HG03159 (cell line): ENCODE data around the gene SLC13A3.

ENCODE experiments used
- ATAC-seq: cut with Tn5 transposase; IDR thresholded peaks from one replicate; pipeline ENCODE4 v1.9.1; 2021; ENCODE audit warnings: mild to moderate bottlenecking, moderate library complexity; ENCODE audit not compliant: unreplicated experiment

SLC13A3 gene

DNA sequence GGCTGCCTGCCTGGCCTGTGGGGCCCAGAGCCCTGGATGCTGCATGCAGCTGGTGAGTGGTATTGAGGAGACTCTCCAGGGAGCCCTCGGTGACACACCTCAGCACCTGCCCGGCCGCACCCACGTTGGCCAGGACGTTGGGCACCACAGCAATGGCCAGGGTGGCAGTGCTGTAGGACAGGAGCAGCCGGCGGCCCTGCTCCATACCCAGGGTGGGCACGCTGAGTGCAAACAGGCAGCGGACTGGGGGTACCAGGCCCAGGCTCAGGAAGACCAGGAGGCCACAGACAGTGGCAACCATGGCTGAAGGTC, 105.5 kb downstream of the SLC13A3 start:
- ATAC-seq = no peak

DNA sequence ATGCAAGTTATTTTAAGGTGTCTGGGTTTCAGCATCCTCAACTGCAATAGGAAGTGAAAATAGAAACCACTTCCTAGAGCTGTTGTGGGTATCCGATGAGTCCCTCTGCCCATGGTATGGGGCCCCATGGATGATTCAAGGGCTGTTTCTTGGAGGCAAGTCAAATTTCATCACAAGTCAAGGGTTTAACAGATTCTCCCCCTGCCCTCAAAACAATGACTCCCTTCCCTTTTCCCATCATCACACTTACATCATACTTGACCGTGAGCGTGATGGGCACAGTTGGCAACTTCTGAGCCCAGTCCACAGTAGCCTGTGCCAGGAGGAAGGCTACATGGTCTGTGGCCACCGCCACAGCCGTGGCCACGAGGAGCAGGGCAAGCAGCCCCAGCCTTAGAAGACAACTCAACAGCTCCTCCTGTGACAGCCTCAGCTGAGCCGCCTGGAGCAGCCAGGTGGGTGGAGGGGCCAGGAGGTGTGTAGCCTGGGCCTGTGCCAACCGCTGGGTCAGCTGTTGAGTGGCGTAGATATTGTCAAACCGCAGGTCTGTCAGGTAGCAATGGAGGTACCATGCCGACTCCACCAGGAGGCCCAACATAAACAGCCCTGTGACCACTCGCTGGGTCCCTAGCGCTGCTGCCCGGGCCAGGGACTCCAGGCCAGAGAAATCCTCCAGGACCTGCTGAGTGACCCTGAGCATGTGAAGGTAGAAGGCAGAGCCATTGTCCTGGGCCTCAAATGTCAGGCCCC, 106.0 kb downstream of the SLC13A3 start:
- no peak for ATAC-seq

GRCh38 chr20:46544576-46544975, 106.7 kb downstream of the SLC13A3 start:
- ATAC-seq = no peak

- no peak for ATAC-seq
Observed at GRCh38 chr20:46543959-46544358, 107.3 kb downstream of the SLC13A3 start.

DNA sequence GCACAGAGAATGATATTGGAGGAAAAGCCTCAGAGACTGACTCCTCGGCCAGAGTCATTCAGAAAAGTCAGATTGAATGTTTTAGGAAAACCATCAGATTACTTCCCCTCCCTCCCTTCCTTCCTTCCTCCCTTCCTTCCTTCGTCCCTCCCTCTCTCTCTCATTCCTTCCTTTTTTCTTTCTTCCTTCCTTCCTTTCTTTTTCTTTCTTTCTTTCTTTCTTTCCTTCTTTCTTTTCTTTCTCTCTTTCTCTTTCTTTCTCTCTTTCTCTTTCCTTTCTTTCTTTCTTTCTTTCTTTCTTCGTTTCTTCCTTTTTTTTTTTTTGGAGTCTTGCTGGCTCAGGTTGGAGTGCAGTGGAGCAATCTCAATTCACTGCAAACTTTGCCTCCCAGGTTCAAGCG, 108.2 kb downstream of the SLC13A3 start:
- ATAC-seq = no peak

GRCh38 chr20:46541229-46541935, 109.9 kb downstream of the SLC13A3 start:
- no peak for ATAC-seq

DNA sequence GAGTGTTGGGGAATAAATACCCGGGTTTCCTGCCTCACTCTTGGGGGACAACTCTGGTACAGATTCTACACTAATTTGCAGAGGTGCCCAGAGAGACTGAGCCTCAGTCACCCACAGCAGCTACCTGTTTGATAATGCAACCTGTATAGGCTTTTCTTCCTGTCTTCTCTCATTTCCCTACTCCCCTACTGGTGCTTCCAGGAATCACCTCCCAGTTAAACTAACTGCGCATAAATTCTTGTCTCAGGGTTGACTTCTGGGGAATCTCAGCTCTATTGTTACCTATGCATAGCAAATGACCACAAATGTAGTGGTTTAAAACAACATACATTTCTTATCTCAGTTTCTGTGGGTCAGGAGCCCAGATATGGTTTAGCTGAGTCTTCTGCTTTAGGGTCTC, 112.1 kb downstream of the SLC13A3 start:
- ATAC-seq = no peak

- no peak for ATAC-seq
Observed at GRCh38 chr20:46530640-46531039, 120.6 kb downstream of the SLC13A3 start.

DNA sequence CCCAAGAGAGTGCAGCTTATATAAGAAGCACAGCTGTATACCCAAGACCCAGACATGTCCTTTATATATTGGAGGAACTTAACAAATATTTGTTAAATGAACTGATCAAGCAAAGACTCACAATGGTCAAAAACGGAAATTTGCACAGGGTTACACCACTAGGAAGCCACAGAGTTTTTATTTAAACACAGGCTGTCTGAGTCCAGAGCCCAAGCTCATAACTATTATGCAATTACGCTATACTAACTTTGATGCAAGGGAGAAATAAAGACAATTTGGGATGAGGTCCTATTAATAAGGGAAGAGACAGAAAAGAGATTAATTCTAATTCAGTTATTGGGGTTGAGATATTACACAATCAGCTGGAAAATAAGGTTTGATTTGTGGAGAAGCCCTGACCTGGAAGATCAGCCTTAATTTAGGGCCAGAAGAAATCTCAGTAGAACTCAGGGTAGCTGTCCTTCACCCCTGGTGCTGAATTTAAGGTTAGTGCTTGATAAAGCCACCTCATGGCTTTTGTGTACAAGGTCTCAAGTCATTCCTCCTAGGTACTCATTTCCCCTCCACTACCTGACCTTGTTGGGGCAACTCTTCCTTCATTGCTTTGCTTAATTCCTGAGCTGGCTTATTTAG, 127.4 kb downstream of the SLC13A3 start:
- no peak for ATAC-seq

DNA sequence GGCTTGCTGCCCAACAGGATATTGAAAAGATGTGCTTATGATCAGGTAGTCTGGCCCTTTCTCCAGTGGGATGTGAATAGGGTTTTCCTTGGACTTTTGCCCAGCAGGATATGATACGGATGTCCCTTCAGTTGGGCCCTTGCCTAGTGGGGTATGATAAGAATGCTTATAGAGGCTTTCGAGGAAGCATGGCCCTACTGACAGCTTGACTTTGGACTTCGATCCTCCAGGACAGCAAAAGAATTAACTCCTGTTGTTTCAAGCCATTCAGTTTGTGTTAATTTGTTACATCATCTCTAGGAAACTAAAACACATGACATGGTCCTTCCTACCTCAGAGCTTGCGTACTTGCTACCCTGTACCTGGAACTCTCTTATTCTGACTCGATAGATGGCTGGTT, 128.2 kb downstream of the SLC13A3 start:
- ATAC-seq = no peak

DNA sequence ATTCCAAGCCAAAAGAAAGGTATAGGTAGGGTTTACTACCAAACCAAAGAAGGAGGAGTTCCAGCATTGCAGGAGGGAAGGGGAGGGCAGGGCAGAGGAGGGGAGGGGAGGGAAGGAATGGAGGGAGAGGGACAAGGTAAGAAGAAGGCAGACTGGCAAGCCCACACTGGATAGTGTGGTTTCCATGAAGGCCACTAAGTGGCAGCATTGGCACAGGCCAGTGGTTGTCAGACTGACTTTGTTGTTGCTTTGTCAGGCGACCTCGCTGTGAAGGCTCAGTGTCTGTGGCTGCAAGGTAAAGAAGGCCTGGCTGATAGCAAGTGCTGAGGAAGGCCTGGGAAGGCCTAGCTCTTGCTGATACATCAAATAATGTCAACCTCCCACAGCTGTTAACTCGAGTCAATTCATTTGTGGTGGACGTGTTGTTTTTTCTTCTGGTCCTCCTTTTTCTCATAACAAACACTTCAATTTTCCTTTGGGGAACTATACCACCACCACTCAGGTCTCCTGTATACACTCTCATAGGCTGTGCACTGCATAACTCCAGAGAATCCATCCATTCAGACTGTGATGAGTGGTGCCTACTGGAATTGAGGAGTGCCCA, 130.2 kb downstream of the SLC13A3 start:
- no peak for ATAC-seq

GRCh38 chr20:46520540-46520939, 130.7 kb downstream of the SLC13A3 start:
- no peak for ATAC-seq

GRCh38 chr20:46519471-46520068, 131.7 kb downstream of the SLC13A3 start:
- no peak for ATAC-seq

DNA sequence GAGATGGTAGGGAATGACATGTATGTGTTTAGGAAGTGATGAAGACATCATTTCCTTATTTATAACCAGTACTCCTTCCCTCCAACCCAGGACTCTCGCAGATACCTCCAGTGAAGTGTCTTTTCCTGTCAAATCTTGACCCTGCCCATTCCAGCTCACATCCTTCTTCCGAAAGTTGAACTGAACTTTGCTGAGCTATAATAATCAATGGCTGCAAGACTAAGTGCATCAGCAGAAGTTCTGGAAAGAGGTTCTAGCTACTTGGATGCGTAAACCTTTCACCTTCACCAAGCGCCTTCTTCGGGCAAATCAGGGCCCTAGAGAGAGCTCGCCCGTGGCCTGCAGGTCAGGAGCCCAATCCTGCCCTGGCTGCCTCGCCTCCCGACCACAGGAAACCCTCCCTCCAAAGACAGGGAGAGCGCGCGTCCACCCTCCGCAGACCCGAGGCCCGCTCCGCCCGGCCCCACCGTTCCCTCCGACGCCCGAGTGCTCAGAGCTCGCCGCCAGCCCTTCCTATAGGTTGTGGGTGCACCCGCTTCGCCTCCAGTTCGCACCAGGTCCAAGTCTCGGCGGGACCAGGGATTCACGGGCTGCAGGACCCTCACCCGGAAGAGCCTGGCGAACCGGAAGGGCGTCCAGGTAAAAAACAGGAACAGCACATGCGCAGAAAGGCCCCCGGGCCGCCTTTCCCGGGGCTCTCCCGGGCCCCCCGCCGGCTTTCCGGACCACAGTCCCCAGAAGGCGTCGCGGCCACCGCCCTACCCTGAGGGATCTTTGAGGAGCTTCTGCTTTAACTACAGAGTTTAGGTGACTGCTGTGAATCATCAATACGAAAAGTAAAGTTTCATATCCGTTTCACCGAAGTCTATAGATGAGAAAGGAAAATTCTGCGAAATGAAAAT, 138.1 kb downstream of the SLC13A3 start, which contains the start of gene ZNF334:
Gene ZNF334, minus strand, starts transcription at position 617 of the 902 bp plus-strand sequence. CDS start 1,457 bp downstream, outside the sequence.
- ATAC-seq = no peak

DNA sequence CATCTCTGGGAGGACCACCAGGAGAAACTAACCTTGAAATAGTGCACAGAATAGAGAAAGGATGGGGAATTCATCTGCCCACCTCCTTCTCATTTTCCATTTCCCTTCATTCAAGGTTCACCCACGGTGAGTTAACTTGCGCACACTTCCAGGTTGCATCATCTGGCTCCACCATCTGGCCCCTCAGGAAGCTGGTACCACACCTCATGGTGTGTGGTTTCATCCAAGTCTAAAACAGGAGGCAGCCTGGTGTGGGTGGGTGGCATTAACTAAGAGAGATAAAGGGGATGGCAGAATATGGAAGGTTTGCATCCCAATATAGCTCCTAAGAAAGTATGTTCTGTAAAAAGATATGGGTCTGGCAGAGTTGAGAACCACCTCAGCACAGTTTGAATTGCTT, 141.7 kb downstream of the SLC13A3 start:
- no peak for ATAC-seq
